Thyroid gland (tissue), 4 donors: ENCODE results near the gene TOLLIP.

Source experiments
- CTCF ChIP-seq, 6 experiments: fragments of 200-600 bp in 3 of 6; fragments of 450-650 bp in 3 of 6; sonication (generic) in 3 of 6; IDR thresholded peaks; one replicate each; pipeline ENCODE4 v1.5.1; 2016 to 2019; ENCODE audit warnings: antibody characterized with exemption in 6 of 6, mild to moderate bottlenecking in 2 of 6, inconsistent platforms in 1 of 6, moderate library complexity in 1 of 6
- POLR2A ChIP-seq, 2 donors: fragments of 450-650 bp; IDR thresholded peaks; one replicate each; pipeline ENCODE4 v1.6.1; 2017; ENCODE audit warnings: antibody characterized with exemption in 2 of 2, mild to moderate bottlenecking in 2 of 2, moderate library complexity in 1 of 2

- TF ChIP-seq CTCF (IDR thresholded peaks at IDR 0.05) (no peak), POLR2A (IDR thresholded peaks at IDR 0.05) (no peak)
Measured at GRCh38 chr11:1353383-1354124, 44.1 kb upstream of the TOLLIP start.
